Measurements from ENCODE around the gene SLC45A3. TPM values are rescaled to one million over a fixed set of nuclear protein-coding genes. Genes with fewer than 3 reads are reported as not detected.

SLC45A3 gene
- total and polyA plus RNA-seq, 2 of the 4 experiments (the other 2 are of a cell fraction), result 1.4 to 2.5 TPM

- POLR2A ChIA-PET (ENCODE audit: unreplicated experiment), result no interaction called here
- in situ Hi-C loops (cut with MboI; ENCODE audit: low sequenced_read_pairs), result loop anchor here (5.0 kb wide), 1 partner anchor 37 kb away; no protein-coding TSS in a partner anchor
Observed at GRCh38 chr1:205629751-205630150, 50.6 kb downstream of the SLC45A3 start.

More at GRCh38 chr1:205629751-205630150, 50.6 kb downstream of the SLC45A3 start:
- no peak overlapping the region for H2BK20ac ChIP-seq (ENCODE audit: low read depth, low read length)
- peaks cover 4% of the 10 kb centered on the region; the same call in 1 of the 2 replicates for H3K36me3 ChIP-seq (ENCODE audit: control insufficient read depth, insufficient read depth, low read length)
- no peaks in the 10 kb centered on the region for H3K9me3 ChIP-seq (ENCODE audit: control insufficient read depth, insufficient read depth, low read length)
- peaks cover 10% of the 10 kb centered on the region; the same call in 1 of the 2 replicates for H3K9me1 ChIP-seq (ENCODE audit: insufficient read depth, low read length)
- H3K4me1 ChIP-seq (ENCODE audit: control insufficient read depth, insufficient read depth, low read length), result peaks cover 4% of the 10 kb centered on the region
- DNase-seq, result no peak
- H2AK9ac ChIP-seq (replicated peaks; ENCODE audit: low read depth, low read length, poor library complexity), result no peak overlapping the region
- H3K23ac ChIP-seq (ENCODE audit: low read depth, low read length), result no peak overlapping the region
- H3K79me1 ChIP-seq (ENCODE audit: low read depth in 1 of 2, low read length in 2 of 2), result peaks cover 10 to 47% of the 10 kb centered on the region in 2 experiments; a peak in 3 of 4 replicates
- no peak overlapping the region for H4K5ac ChIP-seq (ENCODE audit: low read depth, low read length)
- TF ChIP-seq MXI1 (IDR thresholded peaks at IDR 0.05; ENCODE audit: borderline replicate concordance, low read depth, low read length), result no peak
- TF ChIP-seq SMC3 (IDR thresholded peaks at IDR 0.05; ENCODE audit: low read depth, low read length), result no peak
- no peak for TF ChIP-seq BHLHE40 (IDR thresholded peaks at IDR 0.05; ENCODE audit: low read depth, low read length)
- TF ChIP-seq USF2 (IDR thresholded peaks at IDR 0.05; ENCODE audit: low read depth, low read length), result no peak
- TF ChIP-seq FOS (IDR thresholded peaks at IDR 0.05; ENCODE audit: low read depth, low read length), result no peak
- no peak for TF ChIP-seq RFX5 (IDR thresholded peaks at IDR 0.05; ENCODE audit: low read depth, low read length)
- TF ChIP-seq CTCF (conservative IDR thresholded peaks at IDR 0.05; ENCODE audit: low read depth, low read length), result no peak
- TF ChIP-seq POLR2A (IDR thresholded peaks at IDR 0.05; ENCODE audit: low read depth, low read length), result no peak
- no peak for TF ChIP-seq CEBPB (IDR thresholded peaks at IDR 0.05; ENCODE audit: low read depth, low read length)
- TF ChIP-seq MAFK (IDR thresholded peaks at IDR 0.05; ENCODE audit: low read depth, low read length), result no peak
- no peak for TF ChIP-seq NFE2L2 (IDR thresholded peaks at IDR 0.05; ENCODE audit: low read depth, low read length)
- no peak for TF ChIP-seq RAD21 (IDR thresholded peaks at IDR 0.05; ENCODE audit: low read length)
- no peak overlapping the region for H2BK120ac ChIP-seq (ENCODE audit: low read depth, low read length)
- no CpG with 5 or more reads among the region's 6 CpGs for WGBS, 2 experiments (ENCODE audit: extremely low coverage in 2 of 2, insufficient read length in 1 of 2)
- H3K4me3 ChIP-seq (ENCODE audit: insufficient read depth, low read depth, low read length), result no peak overlapping the region
- intact Hi-C loops (cut with micrococcal nuclease) (no loop called here), dilution Hi-C loops (cut with HindIII; ENCODE audit: low sequenced_read_pairs, unreplicated experiment) (no loop called here)
- no peak overlapping the region for H4K8ac ChIP-seq (ENCODE audit: low read depth in 2 of 2, low read length in 2 of 2)
- peak overlapping the region; percentile 9; the same call in 1 of the 2 replicates for H3K4me2 ChIP-seq (ENCODE audit: low read depth, low read length)
- no peak overlapping the region for H3K18ac ChIP-seq (ENCODE audit: low read depth, low read length)
- H3K4ac ChIP-seq (ENCODE audit: low read depth, low read length), result no peak overlapping the region
- no peak overlapping the region for H2BK15ac ChIP-seq (ENCODE audit: low read depth, low read length)
- TSS peak; percentile 33 for BruUV-seq (replicated peaks)
- no peak overlapping the region for H3K56ac ChIP-seq (ENCODE audit: extremely low read depth, insufficient read depth, low read length)
- H3K27ac ChIP-seq (ENCODE audit: insufficient read depth, low read length), result no peak overlapping the region
- H2AFZ ChIP-seq (replicated peaks; ENCODE audit: low read length, poor library complexity), result no peak overlapping the region
- H3K27me3 ChIP-seq (ENCODE audit: control insufficient read depth, insufficient read depth, low read length), result no peaks in the 10 kb centered on the region
- H4K91ac ChIP-seq (ENCODE audit: insufficient read depth, low read depth, low read length), result no peak overlapping the region; the same call in 1 of the 2 replicates
- ATAC-seq (ENCODE audit: low read depth), result no peak
- H3K9ac ChIP-seq (ENCODE audit: low read depth, low read length), result peak overlapping the region; percentile 93; the same call in 1 of the 2 replicates
- CTCF ChIA-PET, result interaction anchor here (0.6 kb wide), 1 partner anchor 38 kb away, joined by 3 read pairs; no protein-coding TSS in a partner anchor
- H3K14ac ChIP-seq (replicated peaks; ENCODE audit: low read depth, low read length), result 0 out of 2 replicates have a peak overlapping the region, but pooled peaks have one; percentile 39
- 0 out of 2 replicates have a peak overlapping the region, but pooled peaks have one; percentile 30 for H2AK5ac ChIP-seq (ENCODE audit: low read depth, low read length)
- H2BK5ac ChIP-seq (ENCODE audit: low read depth, low read length, poor library complexity, severe bottlenecking), result peak overlapping the region; percentile 87
- H4K20me1 ChIP-seq (ENCODE audit: insufficient read depth, low read length), result peaks cover 20% of the 10 kb centered on the region; the same call in 1 of the 2 replicates

Data from IMR-90 (cell line).